A673 (cell line): ENCODE measurements around the gene HSPG2.

Source experiments
- CTCF ChIP-seq: fragments of 300-800, 200-600 bp; sonication (generic); conservative IDR thresholded peaks from 2 replicates; pipeline ENCODE4 v1.5.1; 2017; ENCODE audit warnings: low read depth, mild to moderate bottlenecking, antibody characterized with exemption, low read length, moderate library complexity, mixed read lengths
- EZH2 ChIP-seq: fragments of 200-600 bp; sonication (generic); IDR thresholded peaks from 2 replicates; pipeline ENCODE4 v1.6.1; 2017; ENCODE audit warnings: borderline replicate concordance, low read depth, mild to moderate bottlenecking, mixed read lengths, antibody characterized with exemption, low read length; ENCODE audit not compliant: poor library complexity, severe bottlenecking

- no peak for TF ChIP-seq EZH2
- no peak for TF ChIP-seq CTCF
Observed at GRCh38 chr1:21924503-21925005, 12.6 kb downstream of the HSPG2 start.
